ENCODE data around the gene CCDC158. TPM values are rescaled to one million over a fixed set of nuclear protein-coding genes. Genes with fewer than 3 reads are reported as not detected.

The CCDC158 gene
- total RNA-seq, 1 donor, result not detected

DNA sequence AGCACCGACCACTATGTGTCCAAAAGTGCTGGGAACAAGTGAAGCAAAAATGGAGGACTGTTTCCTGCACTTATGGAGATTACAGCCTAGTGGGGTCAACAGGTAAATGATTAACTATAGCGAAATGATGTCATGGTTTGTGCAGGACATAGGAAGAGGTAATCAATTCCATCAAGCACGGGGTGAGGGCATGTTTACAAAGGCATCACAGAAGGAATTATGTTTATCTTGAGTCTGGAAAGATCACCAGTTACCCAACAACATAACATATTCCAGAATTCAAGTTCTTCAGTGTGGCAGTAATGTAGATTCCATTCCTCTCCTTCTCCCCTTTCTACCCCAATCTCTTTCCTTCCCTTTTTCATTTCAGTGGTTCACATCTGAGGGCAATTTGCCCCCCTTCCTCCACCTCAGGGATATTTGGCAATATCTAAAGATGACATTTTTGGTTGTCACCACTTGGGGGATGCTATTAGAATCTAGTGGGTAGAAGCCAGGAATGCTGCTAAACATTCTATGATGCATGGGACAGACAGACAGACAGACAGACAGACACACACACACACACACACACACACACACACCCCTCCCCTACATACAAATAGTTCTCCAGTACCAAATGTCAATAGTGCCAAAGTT is 145.3 kb downstream of the CCDC158 start:
- Histone ChIP-seq H3K4me3 (ENCODE audit: low read length) (no peak overlapping the region), H3K27me3 (ENCODE audit: insufficient read depth, low read length) (no peaks in the 10 kb centered on the region), H3K4me1 (ENCODE audit: insufficient read depth, low read length) (no peaks in the 10 kb centered on the region), H3K9me3 (ENCODE audit: low read depth, low read length) (no peaks in the 10 kb centered on the region)

GRCh38 chr4:76272999-76273398 is 147.9 kb downstream of the CCDC158 start:
- H3K9me3 ChIP-seq (ENCODE audit: low read depth, low read length), result no peaks in the 10 kb centered on the region

DNA sequence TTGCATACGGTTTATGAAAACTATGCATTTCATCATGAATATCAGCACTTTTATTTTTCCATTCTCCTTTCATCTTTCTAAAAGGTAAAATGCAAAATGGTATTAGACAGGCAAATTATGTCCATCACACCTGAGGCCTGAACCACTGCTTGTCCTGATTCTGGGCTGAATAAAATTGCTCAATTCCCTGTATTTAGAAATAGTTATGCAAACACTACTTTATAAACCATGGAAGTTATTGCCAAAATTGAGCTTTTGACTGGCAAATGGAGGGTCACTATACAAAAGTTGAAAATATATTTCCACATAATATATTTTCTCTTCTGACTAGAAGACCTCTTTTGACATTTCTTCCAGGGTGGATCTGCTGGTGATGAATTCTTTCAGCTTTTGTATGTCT is 148.4 kb downstream of the CCDC158 start:
- no peaks in the 10 kb centered on the region for H3K9me3 ChIP-seq (ENCODE audit: low read depth, low read length)
- no peak overlapping the region for H3K4me3 ChIP-seq (ENCODE audit: low read length)
- H3K4me1 ChIP-seq (ENCODE audit: insufficient read depth, low read length), result no peaks in the 10 kb centered on the region
- no peaks in the 10 kb centered on the region for H3K27me3 ChIP-seq (ENCODE audit: insufficient read depth, low read length)

More at GRCh38 chr4:76272999-76273398, 147.9 kb downstream of the CCDC158 start:
- no peaks in the 10 kb centered on the region for H3K27me3 ChIP-seq (ENCODE audit: insufficient read depth, low read length)
- H3K4me3 ChIP-seq (ENCODE audit: low read length), result no peak overlapping the region
- H3K4me1 ChIP-seq (ENCODE audit: insufficient read depth, low read length), result no peaks in the 10 kb centered on the region

DNA sequence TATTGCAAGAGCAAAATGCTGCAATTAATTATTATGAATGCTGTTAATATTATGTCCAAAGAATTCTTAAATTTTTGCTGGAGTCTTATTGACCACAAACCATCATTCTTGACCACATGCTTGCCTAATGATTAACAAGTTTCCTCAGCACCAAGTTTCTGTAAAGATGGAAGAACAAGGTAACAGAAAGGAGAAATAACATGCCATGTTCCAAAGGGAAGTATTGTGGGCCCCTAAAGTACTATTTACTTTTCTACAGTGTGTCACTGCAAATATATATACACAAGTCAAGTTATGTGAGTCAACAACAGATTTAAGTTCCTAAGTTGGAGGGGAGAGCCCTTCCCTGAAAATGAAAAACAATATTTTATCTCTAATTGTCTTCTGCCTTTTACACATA is 148.9 kb downstream of the CCDC158 start:
- H3K4me1 ChIP-seq (ENCODE audit: insufficient read depth, low read length), result no peaks in the 10 kb centered on the region
- peaks cover 4% of the 10 kb centered on the region for H3K27me3 ChIP-seq (ENCODE audit: insufficient read depth, low read length)
- no peaks in the 10 kb centered on the region for H3K9me3 ChIP-seq (ENCODE audit: low read depth, low read length)
- no peak overlapping the region for H3K4me3 ChIP-seq (ENCODE audit: low read length)

GRCh38 chr4:76271248-76271647 is 149.7 kb downstream of the CCDC158 start:
- H3K27me3 ChIP-seq (ENCODE audit: insufficient read depth, low read length), result peaks cover 4% of the 10 kb centered on the region
- no peaks in the 10 kb centered on the region for H3K9me3 ChIP-seq (ENCODE audit: low read depth, low read length)
- no peaks in the 10 kb centered on the region for H3K4me1 ChIP-seq (ENCODE audit: insufficient read depth, low read length)
- H3K4me3 ChIP-seq (ENCODE audit: low read length), result no peak overlapping the region

DNA sequence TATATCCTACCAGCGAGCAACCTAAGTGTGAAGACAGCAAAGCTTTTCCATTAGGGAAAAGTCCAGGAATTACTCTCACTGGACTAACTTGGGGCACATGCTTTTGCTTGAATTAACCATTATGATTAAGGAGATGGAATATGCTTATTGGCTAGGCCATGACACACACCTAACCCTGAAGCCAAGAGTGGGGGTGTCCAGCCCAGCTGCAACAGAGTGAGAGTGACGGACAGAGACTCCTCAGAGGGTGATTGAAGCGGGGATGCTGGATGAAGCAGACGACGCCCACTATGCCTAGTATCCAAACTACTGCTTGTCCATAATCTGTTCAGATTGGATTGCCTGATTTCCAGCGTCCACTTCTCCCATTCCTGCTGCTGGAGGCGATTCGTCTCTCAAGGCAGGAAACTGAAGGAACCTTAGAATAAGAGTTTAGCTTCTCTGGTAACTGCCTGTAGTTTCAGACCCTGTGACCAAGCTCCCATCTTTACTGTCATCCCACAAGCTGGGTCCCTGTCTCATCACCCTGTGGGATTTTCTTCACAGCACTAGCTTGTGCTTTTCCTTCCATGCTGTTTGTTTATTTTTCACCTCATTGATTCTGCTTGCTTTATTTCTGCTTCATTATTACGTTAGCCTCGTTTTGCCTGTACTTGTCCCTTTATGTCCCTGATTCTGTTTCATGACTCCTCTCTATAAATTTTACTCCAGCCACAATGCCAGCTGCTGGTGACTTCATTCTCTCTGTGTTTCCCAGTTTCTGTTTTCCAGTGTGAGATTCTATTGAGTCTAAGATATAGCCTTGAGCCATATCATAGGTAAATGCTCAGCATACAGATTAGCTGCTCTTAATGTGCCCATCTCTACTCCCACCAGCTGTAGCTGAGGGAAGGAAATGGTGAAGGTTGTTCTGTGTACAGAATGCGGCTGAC is 150.4 kb downstream of the CCDC158 start:
- Histone ChIP-seq H3K4me3 (ENCODE audit: low read length) (no peak overlapping the region), H3K4me1 (ENCODE audit: insufficient read depth, low read length) (no peaks in the 10 kb centered on the region), H3K9me3 (ENCODE audit: low read depth, low read length) (no peaks in the 10 kb centered on the region), H3K27me3 (ENCODE audit: insufficient read depth, low read length) (peaks cover 4% of the 10 kb centered on the region)

DNA sequence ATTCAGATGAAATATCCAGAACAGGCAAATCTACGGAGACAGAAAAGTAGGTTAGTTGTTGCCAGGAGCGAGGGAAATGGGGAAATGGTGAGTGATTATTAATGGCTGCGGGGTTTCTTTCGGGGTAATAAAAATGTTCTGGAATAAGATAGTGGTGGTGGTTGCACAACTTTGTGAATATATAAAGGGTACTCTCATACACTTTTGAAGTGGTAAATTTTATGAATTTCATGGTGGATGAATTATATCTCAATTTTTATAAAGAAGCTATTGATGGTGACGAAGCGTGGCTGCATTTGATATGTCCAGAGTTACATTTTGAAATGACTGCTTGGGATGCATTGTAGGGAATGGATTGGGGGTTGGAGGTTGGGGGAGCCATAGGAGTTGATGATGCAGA is 153.1 kb downstream of the CCDC158 start:
- H3K4me3 ChIP-seq (ENCODE audit: low read length), result no peak overlapping the region

GRCh38 chr4:76266627-76267026 is 154.3 kb downstream of the CCDC158 start:
- H3K4me3 ChIP-seq (ENCODE audit: low read length), result no peak overlapping the region

More for the DNA sequence above, 153.1 kb downstream of the CCDC158 start:
- H3K9me3 ChIP-seq (ENCODE audit: low read depth, low read length), result no peaks in the 10 kb centered on the region
- H3K4me1 ChIP-seq (ENCODE audit: insufficient read depth, low read length), result no peaks in the 10 kb centered on the region
- H3K27me3 ChIP-seq (ENCODE audit: insufficient read depth, low read length), result peaks cover 4% of the 10 kb centered on the region

DNA sequence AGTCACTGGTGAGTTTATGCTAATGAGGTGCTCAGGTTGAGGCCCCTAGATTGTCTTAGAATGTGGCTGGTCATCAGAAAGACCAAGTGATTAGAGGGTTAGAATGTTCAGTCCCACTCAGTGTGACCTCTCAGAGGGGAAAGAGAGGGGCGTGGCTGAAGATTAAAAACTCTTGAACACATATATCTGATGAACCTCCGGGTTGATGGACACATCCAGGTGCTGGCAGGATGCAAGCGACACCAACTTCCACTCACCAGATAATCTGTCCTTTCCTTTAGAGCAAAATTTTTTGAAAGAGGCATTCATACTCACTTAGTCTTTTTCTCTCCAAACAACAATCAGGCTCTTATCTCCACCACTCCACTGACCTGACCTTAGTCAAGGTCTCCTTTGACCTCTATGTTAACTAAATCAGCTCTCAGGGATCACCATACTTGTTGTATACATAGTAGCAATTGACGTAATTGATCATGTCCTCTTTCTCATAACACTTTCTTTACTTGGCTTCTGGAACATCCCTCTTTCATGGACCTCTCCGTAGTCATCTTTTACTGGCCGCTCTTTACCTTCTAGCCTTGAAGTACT is 155.2 kb downstream of the CCDC158 start:
- Histone ChIP-seq H3K9me3 (ENCODE audit: low read depth, low read length) (no peaks in the 10 kb centered on the region), H3K4me1 (ENCODE audit: insufficient read depth, low read length) (no peaks in the 10 kb centered on the region), H3K27me3 (ENCODE audit: insufficient read depth, low read length) (peaks cover 4% of the 10 kb centered on the region), H3K4me3 (ENCODE audit: low read length) (no peak overlapping the region)

More at GRCh38 chr4:76266627-76267026, 154.3 kb downstream of the CCDC158 start:
- Histone ChIP-seq H3K27me3 (ENCODE audit: insufficient read depth, low read length) (peaks cover 4% of the 10 kb centered on the region), H3K9me3 (ENCODE audit: low read depth, low read length) (no peaks in the 10 kb centered on the region), H3K4me1 (ENCODE audit: insufficient read depth, low read length) (no peaks in the 10 kb centered on the region)

Other genes starting within 250 kb of the CCDC158 start
- 35.3 TPM for gene SCARB2, start 207.3 kb downstream of the CCDC158 start, total RNA-seq
- 0.21 TPM for gene FAM47E, start 169.4 kb downstream of the CCDC158 start, total RNA-seq
- not detected for gene STBD1, start 114.4 kb downstream of the CCDC158 start, total RNA-seq
- 0.42 TPM for gene SHROOM3, start 14.1 kb upstream of the CCDC158 start, total RNA-seq

Measured in mononuclear cell (primary cell).